WTC11 (cell line): Measurements from ENCODE around the gene BTBD7. TPM values are rescaled to one million over a fixed set of nuclear protein-coding genes. Genes with fewer than 3 reads are reported as not detected.

Experiments
- ATAC-seq: fragments of 200-7000 bp; cut with Tn5 transposase; 2 replicates; pipeline ENCODE4 v1.10.0; 2021; ENCODE audit warnings: mild to moderate bottlenecking, moderate library complexity
- CTCF ChIA-PET: fragments of 300-600 bp; sonication (Branson Sonifier 250); formaldehyde crosslinking; loops from one replicate; lab custom pipeline; 2021; ENCODE audit warnings: antibody characterized with exemption; lab: Charles Lee
- POLR2A ChIA-PET: fragments of 350-600 bp; sonication (Branson Sonifier 250); formaldehyde crosslinking; loops from one replicate; lab custom pipeline; 2021; ENCODE audit warnings: antibody characterized with exemption; lab: Charles Lee
- DNase-seq: peaks from one replicate; pipeline ENCODE4 v3.0.0; 2021; ENCODE audit warnings: low spot score
- H3K27ac Mint-ChIP-seq: 2 replicates; pipeline ENCODE4 v1.8.0; 2021; ENCODE audit warnings: mixed read lengths
- H3K27me3 Mint-ChIP-seq: 2 replicates; pipeline ENCODE4 v1.8.0; 2021; ENCODE audit warnings: low read depth, mild to moderate bottlenecking, moderate library complexity, mixed read lengths
- H3K36me3 Mint-ChIP-seq: 2 replicates; pipeline ENCODE4 v1.8.0; 2021; ENCODE audit warnings: mixed read lengths
- H3K4me1 Mint-ChIP-seq: 2 replicates; pipeline ENCODE4 v1.8.0; 2022; ENCODE audit warnings: mixed read lengths
- H3K4me3 Mint-ChIP-seq: 2 replicates; pipeline ENCODE4 v1.8.0; 2021; ENCODE audit warnings: mild to moderate bottlenecking, moderate library complexity, mixed read lengths
- H3K9me3 Mint-ChIP-seq: 2 replicates; pipeline ENCODE4 v1.8.0; 2021; ENCODE audit warnings: mixed read lengths
- CBFB ChIP-seq: sonication (generic); formaldehyde crosslinking; IDR thresholded peaks from 2 replicates; pipeline ENCODE4 v1.8.1; 2022; ENCODE audit warnings: mild to moderate bottlenecking, low read depth, missing genetic modification reagents
- CDX4 ChIP-seq: fragments of 250-450 bp; sonication (Bioruptor Pico); IDR thresholded peaks from 2 replicates; pipeline ENCODE4 v1.9.0; 2021; ENCODE audit warnings: moderate library complexity, mild to moderate bottlenecking, inconsistent platforms, borderline replicate concordance
- CREB1 ChIP-seq: sonication (generic); formaldehyde crosslinking; IDR thresholded peaks from 2 replicates; pipeline ENCODE4 v1.8.0; 2023; ENCODE audit warnings: mild to moderate bottlenecking, missing genetic modification reagents
- E2F1 ChIP-seq: sonication (generic); formaldehyde crosslinking; IDR thresholded peaks from 2 replicates; pipeline ENCODE4 v1.8.0; 2022; ENCODE audit warnings: mild to moderate bottlenecking, missing genetic modification reagents
- E2F4 ChIP-seq: sonication (generic); formaldehyde crosslinking; IDR thresholded peaks from 2 replicates; pipeline ENCODE4 v1.8.1; 2022; ENCODE audit warnings: low read depth, mild to moderate bottlenecking, moderate library complexity, missing genetic modification reagents, borderline replicate concordance
- ERG ChIP-seq: fragments of 250-450 bp; sonication (Bioruptor Pico); IDR thresholded peaks from 2 replicates; pipeline ENCODE4 v1.8.0; 2021; ENCODE audit warnings: mild to moderate bottlenecking
- FOXK1 ChIP-seq: sonication (generic); formaldehyde crosslinking; IDR thresholded peaks from 2 replicates; pipeline ENCODE4 v1.8.0; 2022; ENCODE audit warnings: mild to moderate bottlenecking, moderate library complexity, missing genetic modification reagents
- GABPB1 ChIP-seq: sonication (generic); formaldehyde crosslinking; IDR thresholded peaks from 2 replicates; pipeline ENCODE4 v1.8.1; 2023; ENCODE audit warnings: mild to moderate bottlenecking, missing genetic modification reagents
- JAZF1 ChIP-seq: fragments of 250-450 bp; sonication (Bioruptor Pico); IDR thresholded peaks from 2 replicates; pipeline ENCODE4 v1.9.0; 2021; ENCODE audit warnings: moderate library complexity, mild to moderate bottlenecking, inconsistent platforms
- NR2C2 ChIP-seq: sonication (generic); formaldehyde crosslinking; IDR thresholded peaks from 2 replicates; pipeline ENCODE4 v1.8.0; 2022; ENCODE audit warnings: mild to moderate bottlenecking, missing genetic modification reagents
- OVOL2 ChIP-seq: fragments of 250-450 bp; sonication (Bioruptor Pico); IDR thresholded peaks from 2 replicates; pipeline ENCODE4 v1.9.0; 2021; ENCODE audit warnings: mild to moderate bottlenecking, borderline replicate concordance
- PRDM15 ChIP-seq: sonication (generic); formaldehyde crosslinking; IDR thresholded peaks from 2 replicates; pipeline ENCODE4 v1.8.0; 2022; ENCODE audit warnings: missing genetic modification reagents
- SMAD3 ChIP-seq: sonication (generic); formaldehyde crosslinking; IDR thresholded peaks from 2 replicates; pipeline ENCODE4 v1.8.0; 2022; ENCODE audit warnings: missing genetic modification reagents, mild to moderate bottlenecking, borderline replicate concordance
- SOX15 ChIP-seq: fragments of 250-450 bp; sonication (Bioruptor Pico); IDR thresholded peaks from 2 replicates; pipeline ENCODE4 v1.9.0; 2021; ENCODE audit warnings: mild to moderate bottlenecking
- TCF7 ChIP-seq: sonication (generic); formaldehyde crosslinking; IDR thresholded peaks from 2 replicates; pipeline ENCODE4 v1.8.0; 2022; ENCODE audit warnings: mild to moderate bottlenecking, low read depth, missing genetic modification reagents, moderate library complexity
- TEAD1 ChIP-seq: sonication (generic); formaldehyde crosslinking; IDR thresholded peaks from 2 replicates; pipeline ENCODE4 v1.8.0; 2022; ENCODE audit warnings: mild to moderate bottlenecking, missing genetic modification reagents
- ZNF121 ChIP-seq: sonication (generic); formaldehyde crosslinking; IDR thresholded peaks from 2 replicates; pipeline ENCODE4 v1.8.0; 2023; ENCODE audit warnings: missing genetic modification reagents
- ZNF396 ChIP-seq: fragments of 250-450 bp; sonication (Bioruptor Pico); IDR thresholded peaks from 2 replicates; pipeline ENCODE4 v1.8.0; 2021; ENCODE audit warnings: mild to moderate bottlenecking, moderate library complexity, borderline replicate concordance
- ZNF416 ChIP-seq: fragments of 250-450 bp; sonication (Bioruptor Pico); IDR thresholded peaks from 2 replicates; pipeline ENCODE4 v1.9.0; 2021; ENCODE audit warnings: mild to moderate bottlenecking, inconsistent platforms
- ZNF512 ChIP-seq: sonication (generic); formaldehyde crosslinking; IDR thresholded peaks from 2 replicates; pipeline ENCODE4 v1.8.1; 2022; ENCODE audit warnings: missing genetic modification reagents, borderline replicate concordance
- ZSCAN18 ChIP-seq: fragments of 250-450 bp; sonication (Bioruptor Pico); IDR thresholded peaks from 2 replicates; pipeline ENCODE4 v2.1.2; 2022; ENCODE audit warnings: mild to moderate bottlenecking, moderate library complexity
- total RNA-seq: library from RNA; stranded (reverse); gene quantifications from 3 replicates; pipeline ENCODE4 v1.2.3, GENCODE V29; 2021

BTBD7 gene
- total RNA-seq, 1 experiment from 2014 or later, result 34.1 TPM

GRCh38 chr14:93263416-93263815 is 69.4 kb downstream of the BTBD7 start:
- Mint-ChIP-seq H3K9me3 (no peaks in the 10 kb centered on the region), H3K27ac (peak overlapping the region; percentile 11; the same call in 1 of the 2 replicates), H3K27me3 (no peaks in the 10 kb centered on the region), H3K4me3 (no peak overlapping the region), H3K36me3 (peaks cover 5% of the 10 kb centered on the region; the same call in 1 of the 2 replicates), H3K4me1 (0 out of 2 replicates have a peak, but pooled peaks cover 4% of the 10 kb centered on the region)
- TF ChIP-seq OVOL2 (CRISPR knock-in tag), result no peak
- no peak for TF ChIP-seq CBFB (CRISPR knock-in tag)
- TF ChIP-seq SMAD3 (CRISPR knock-in tag), result no peak
- no peak for TF ChIP-seq JAZF1 (CRISPR knock-in tag)
- no peak for TF ChIP-seq NR2C2
- TF ChIP-seq CREB1, result no peak
- TF ChIP-seq CDX4 (CRISPR knock-in tag), result no peak
- TF ChIP-seq ZNF416 (CRISPR knock-in tag), result no peak
- TF ChIP-seq ZNF121, result no peak
- no peak for TF ChIP-seq TCF7 (CRISPR knock-in tag)
- TF ChIP-seq E2F1, result no peak
- no peak for TF ChIP-seq SOX15
- TF ChIP-seq E2F4 (CRISPR knock-in tag), result no peak
- ATAC-seq (no peak), DNase-seq (no peak)
- ChIA-PET POLR2A (no interaction called here), CTCF (no interaction called here)

- H3K36me3 Mint-ChIP-seq, result peaks cover 5% of the 10 kb centered on the region; the same call in 1 of the 2 replicates
- TF ChIP-seq TEAD1 (CRISPR knock-in tag), result no peak
- no peak for TF ChIP-seq OVOL2 (CRISPR knock-in tag)
- no peak for TF ChIP-seq PRDM15
- TF ChIP-seq ZSCAN18, result no peak
- TF ChIP-seq ZNF396, result no peak
- no peak for TF ChIP-seq ZNF512 (CRISPR knock-in tag)
- TF ChIP-seq FOXK1, result no peak
- TF ChIP-seq GABPB1, result no peak
- no peak for TF ChIP-seq ERG (CRISPR knock-in tag)
- TF ChIP-seq, all 79 proteins: peak for 0
- no peak for ATAC-seq
- Mint-ChIP-seq H3K4me3 (no peak overlapping the region), H3K27me3 (no peaks in the 10 kb centered on the region), H3K27ac (no peak overlapping the region; the same call in 1 of the 2 replicates), H3K4me1 (no peaks in the 10 kb centered on the region), H3K9me3 (no peaks in the 10 kb centered on the region)
- POLR2A ChIA-PET, result no interaction called here
- no peak for DNase-seq
- CTCF ChIA-PET, result no interaction called here
Observed at GRCh38 chr14:93262446-93262845, 70.4 kb downstream of the BTBD7 start.
